GM12878 (cell line): ENCODE results near the gene MGAT3. TPM values are rescaled to one million over a fixed set of nuclear protein-coding genes. Genes with fewer than 3 reads are reported as not detected.

Source experiments
- ATAC-seq: fragments of 200-7000 bp; cut with Tn5 transposase; 3 replicates; pipeline ENCODE4 v1.9.1; 2020; ENCODE audit warnings: mild to moderate bottlenecking, moderate library complexity
- BruUV-seq: library from RNA; stranded (reverse); fragments of 400-500 nt; replicated peaks from 2 replicates; lab custom pipeline; 2021; lab: Mats Ljungman, UMichigan
- CTCF ChIA-PET: fragments of 300-600 bp; sonication (Branson Sonifier 250); formaldehyde crosslinking; extraction: SDS; loops from one replicate; lab custom pipeline; 2021; ENCODE audit warnings: inconsistent platforms; lab: Yijun Ruan, JAX
- POLR2A ChIA-PET: fragments of 350-600 bp; formaldehyde crosslinking; extraction: SDS; loops from one replicate; lab custom pipeline; 2021; ENCODE audit warnings: inconsistent platforms; lab: Charles Lee
- RAD21 ChIA-PET: fragments of 300-600 bp; sonication (Branson Sonifier 250); formaldehyde crosslinking; loops from one replicate; lab custom pipeline; 2023; ENCODE audit warnings: antibody characterized with exemption; ENCODE audit not compliant: unreplicated experiment; lab: Charles Lee
- SMC1A ChIA-PET: fragments of 300-600 bp; sonication (Branson Sonifier 250); formaldehyde crosslinking; loops from one replicate; lab custom pipeline; 2023; ENCODE audit not compliant: unreplicated experiment, uncharacterized antibody; lab: Charles Lee
- DNase-seq: peaks from one replicate; pipeline ENCODE4 v3.0.0-alpha.2; 2011; ENCODE audit warnings: low read depth, low spot score
- FAIRE-seq: peaks from 3 replicates; lab custom pipeline; 2011; peaks lifted over from hg19 to GRCh38; lab: Jason Lieb, UNC
- H2AFZ ChIP-seq: 2 replicates; pipeline ENCODE4 v1.6.0; 2011; ENCODE audit warnings: low read depth, low read length, control low read depth; ENCODE audit not compliant: control insufficient read depth
- H3K27ac ChIP-seq: 2 replicates; pipeline ENCODE4 v1.5.1; 2011; ENCODE audit warnings: control low read depth; ENCODE audit not compliant: control insufficient read depth, insufficient read depth
- H3K27me3 ChIP-seq, 2 experiments: replicated peaks in 1 of 2; 2 replicates each; pipeline versions ENCODE4 v1.6.0 to v1.6.1; 2011; ENCODE audit warnings: low read length in 1 of 2; ENCODE audit not compliant: control insufficient read depth in 2 of 2, insufficient read depth in 2 of 2
- H3K36me3 ChIP-seq, 2 experiments: 2 replicates each; pipeline ENCODE4 v1.5.1; 2011; ENCODE audit warnings: low read length in 1 of 2; ENCODE audit not compliant: control insufficient read depth in 2 of 2, insufficient read depth in 2 of 2
- H3K4me1 ChIP-seq: 2 replicates; pipeline ENCODE4 v1.6.1; 2011; ENCODE audit warnings: mild to moderate bottlenecking, low read length, moderate library complexity, mixed read lengths; ENCODE audit not compliant: control insufficient read depth, insufficient read depth
- H3K4me2 ChIP-seq: 2 replicates; pipeline ENCODE4 v1.6.0; 2011; ENCODE audit warnings: control low read depth; ENCODE audit not compliant: control insufficient read depth, insufficient read depth
- H3K4me3 ChIP-seq: fragments of 200-600 bp; sonication (generic); 2 replicates; pipeline ENCODE4 v1.5.1; 2016
- H3K79me2 ChIP-seq: 2 replicates; pipeline ENCODE4 v1.6.0; 2011; ENCODE audit warnings: low read length; ENCODE audit not compliant: control insufficient read depth, insufficient read depth
- H3K9ac ChIP-seq: 2 replicates; pipeline ENCODE4 v1.8.0; 2011; ENCODE audit warnings: low read length, control low read depth, mixed read lengths; ENCODE audit not compliant: control insufficient read depth, insufficient read depth
- H3K9me3 ChIP-seq: replicated peaks from 3 replicates; pipeline ENCODE4 v1.5.1; 2011; ENCODE audit warnings: mild to moderate bottlenecking, low read length; ENCODE audit not compliant: control insufficient read depth, insufficient read depth
- H4K20me1 ChIP-seq: 2 replicates; pipeline ENCODE4 v1.6.0; 2011; ENCODE audit not compliant: control insufficient read depth, insufficient read depth
- CBFB ChIP-seq: IDR thresholded peaks from 2 replicates; pipeline ENCODE4 v1.6.1; 2016; ENCODE audit warnings: antibody characterized with exemption, low read depth
- EZH2 ChIP-seq: IDR thresholded peaks from 2 replicates; pipeline ENCODE4 v1.6.1; 2012; ENCODE audit warnings: low read depth, mild to moderate bottlenecking, control low read depth, inconsistent platforms, low read length, borderline replicate concordance; ENCODE audit not compliant: control insufficient read depth
- FOXK2 ChIP-seq: fragments of 450-650 bp; IDR thresholded peaks from 2 replicates; pipeline ENCODE4 v1.6.1; 2017; ENCODE audit warnings: mild to moderate bottlenecking, moderate library complexity
- GATAD2B ChIP-seq: fragments of 450-650 bp; conservative IDR thresholded peaks from 2 replicates; pipeline ENCODE4 v1.6.1; 2017; ENCODE audit warnings: low read depth, mild to moderate bottlenecking, moderate library complexity
- HDGF ChIP-seq: fragments of 450-650 bp; IDR thresholded peaks from 2 replicates; pipeline ENCODE4 v1.6.1; 2016; ENCODE audit warnings: antibody characterized with exemption
- JUND ChIP-seq: IDR thresholded peaks from 2 replicates; pipeline ENCODE4 v1.6.1; 2012; ENCODE audit warnings: low read depth, mild to moderate bottlenecking, low read length, improper control_type of control experiment, moderate library complexity
- MEF2A ChIP-seq: IDR thresholded peaks from 2 replicates; pipeline ENCODE4 v1.6.1; 2011; ENCODE audit warnings: low read depth, mild to moderate bottlenecking, low read length, moderate library complexity; ENCODE audit not compliant: insufficient read depth
- MYC ChIP-seq: IDR thresholded peaks from 2 replicates; pipeline ENCODE4 v1.6.1; 2011; ENCODE audit warnings: mild to moderate bottlenecking, low read length, moderate library complexity, inconsistent platforms; ENCODE audit not compliant: insufficient read depth, insufficient replicate concordance, insufficient read length, severe bottlenecking
- NFXL1 ChIP-seq: fragments of 450-650 bp; IDR thresholded peaks from 2 replicates; pipeline ENCODE4 v1.6.1; 2017; ENCODE audit warnings: antibody characterized with exemption, mild to moderate bottlenecking, borderline replicate concordance
- NRF1 ChIP-seq: conservative IDR thresholded peaks from 2 replicates; pipeline ENCODE4 v1.6.1; 2011; ENCODE audit warnings: mild to moderate bottlenecking, low read depth, low read length, improper control_type of control experiment
- PAX5 ChIP-seq: IDR thresholded peaks from 2 replicates; pipeline ENCODE4 v1.6.1; 2011; ENCODE audit warnings: low read depth, low read length, borderline replicate concordance
- POLR2A ChIP-seq: IDR thresholded peaks from 2 replicates; pipeline ENCODE4 v1.6.1; 2011; ENCODE audit warnings: low read depth, mild to moderate bottlenecking, low read length
- POLR2AphosphoS2 ChIP-seq: IDR thresholded peaks from 2 replicates; pipeline ENCODE4 v1.6.1; 2011; ENCODE audit warnings: low read depth, mild to moderate bottlenecking, low read length, improper control_type of control experiment, moderate library complexity
- RAD51 ChIP-seq: fragments of 450-650 bp; IDR thresholded peaks from 2 replicates; pipeline ENCODE4 v1.6.1; 2016; ENCODE audit warnings: moderate library complexity, mild to moderate bottlenecking, inconsistent platforms
- SMARCA5 ChIP-seq: fragments of 450-650 bp; IDR thresholded peaks from 2 replicates; pipeline ENCODE4 v1.6.1; 2017; ENCODE audit warnings: mild to moderate bottlenecking
- SRF ChIP-seq, 2 experiments: IDR thresholded peaks; 2 replicates each; pipeline ENCODE4 v1.6.1; 2011; ENCODE audit warnings: low read depth in 2 of 2, low read length in 2 of 2, mild to moderate bottlenecking in 1 of 2, moderate library complexity in 1 of 2
- TBL1XR1 ChIP-seq: IDR thresholded peaks from 2 replicates; pipeline ENCODE4 v1.6.1; 2012; ENCODE audit warnings: low read depth, low read length, improper control_type of control experiment
- WRNIP1 ChIP-seq: IDR thresholded peaks from 2 replicates; pipeline ENCODE4 v1.6.1; 2011; ENCODE audit warnings: low read depth, low read length, improper control_type of control experiment, borderline replicate concordance
- ZNF207 ChIP-seq: fragments of 450-650 bp; IDR thresholded peaks from 2 replicates; pipeline ENCODE4 v1.6.1; 2014; ENCODE audit warnings: antibody characterized with exemption, mild to moderate bottlenecking, borderline replicate concordance
- ZNF274 ChIP-seq: IDR thresholded peaks from one replicate; pipeline ENCODE4 v1.8.0; 2011; ENCODE audit not compliant: insufficient read length, insufficient read depth
- WGBS: methylation state at CpG from one replicate; pipeline ENCODE4 v1.1.6; 2016; ENCODE audit warnings: low lambda C conversion rate; ENCODE audit not compliant: insufficient replicate concordance, insufficient coverage; ENCODE audit errors: missing lambda C conversion rate; 5-methylcytosine and 5-hydroxymethylcytosine counted together
- in situ Hi-C: fragments of 300-500 bp; cut with MboI; formaldehyde crosslinking; loops from 9 replicates; pipeline ENCODE4 v1.14.3; 2018; ENCODE audit warnings: mixed read lengths
- intact Hi-C: fragments of 100-400 bp; cut with micrococcal nuclease; formaldehyde crosslinking; loops from one replicate; pipeline ENCODE4 v1.14.2; 2022; ENCODE audit not compliant: unreplicated experiment
- polyA plus RNA-seq, 11 experiments: library from polyadenylated mRNA; depleted of rRNA in 4 of 11; unstranded in 6 of 11; stranded (reverse) in 5 of 11; fragments of >200 nt; fragmentation: Nextera tagmentation in 4 of 11; fragmentation: Illumina TruSeq in 1 of 11; extraction: Ambion mirVana in 4 of 11; extraction: Trizol in 1 of 11; gene quantifications; 1 replicate in 1 of 11; 2 replicates in 10 of 11; pipeline versions ENCODE4 v1.2.1 to v1.2.3, GENCODE V29; 2011 to 2016; ENCODE audit warnings: inconsistent platforms in 2 of 11, missing spikeins in 2 of 11, low read depth in 1 of 11
- total RNA-seq, 4 experiments: library from RNA; depleted of rRNA in 3 of 4; stranded (reverse); fragments of >200 nt in 3 of 4; fragmentation: Illumina TruSeq in 1 of 4; extraction: Trizol in 1 of 4; gene quantifications; 2 replicates each; pipeline versions ENCODE4 v1.2.1 to v1.2.3, GENCODE V29; 2013 to 2021
- TF ChIP-seq, protein P1 (sequence below): fragments of 150-350 bp; IDR thresholded peaks from 2 replicates; pipeline ENCODE4 v1.6.1; 2014; ENCODE audit warnings: mild to moderate bottlenecking, low read depth, low read length
- TF ChIP-seq, protein P2 (sequence below): fragments of 450-650 bp; conservative IDR thresholded peaks from 2 replicates; pipeline ENCODE4 v1.6.1; 2017; ENCODE audit warnings: mild to moderate bottlenecking, moderate library complexity

Gene MGAT3
- total and polyA plus RNA-seq, 10 of the 15 experiments (the other 5 are each of a cell fraction or from before 2014, with no cell fraction given) = 0.32 to 40.2 (median 11.9) TPM

DNA sequence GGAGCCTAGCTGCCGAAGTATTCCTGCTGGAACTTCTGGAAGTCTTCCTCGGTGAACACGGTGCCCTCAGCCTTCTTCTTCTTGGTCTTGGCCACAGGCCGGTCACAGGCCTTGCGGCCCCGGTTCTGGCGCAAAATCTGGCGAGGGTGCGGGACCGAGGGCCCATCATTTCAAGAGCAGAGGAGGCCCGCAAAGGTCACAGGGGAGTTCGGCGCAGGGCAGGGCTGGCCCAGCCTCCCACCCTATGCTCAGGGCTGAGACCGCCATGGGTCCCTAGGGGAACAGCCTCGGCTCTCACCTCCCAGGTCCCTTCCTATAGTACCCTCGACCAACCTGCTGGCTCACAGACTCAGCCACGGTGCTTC is 72.7 kb downstream of the MGAT3 start (continued):
- TF ChIP-seq, protein P1, sequence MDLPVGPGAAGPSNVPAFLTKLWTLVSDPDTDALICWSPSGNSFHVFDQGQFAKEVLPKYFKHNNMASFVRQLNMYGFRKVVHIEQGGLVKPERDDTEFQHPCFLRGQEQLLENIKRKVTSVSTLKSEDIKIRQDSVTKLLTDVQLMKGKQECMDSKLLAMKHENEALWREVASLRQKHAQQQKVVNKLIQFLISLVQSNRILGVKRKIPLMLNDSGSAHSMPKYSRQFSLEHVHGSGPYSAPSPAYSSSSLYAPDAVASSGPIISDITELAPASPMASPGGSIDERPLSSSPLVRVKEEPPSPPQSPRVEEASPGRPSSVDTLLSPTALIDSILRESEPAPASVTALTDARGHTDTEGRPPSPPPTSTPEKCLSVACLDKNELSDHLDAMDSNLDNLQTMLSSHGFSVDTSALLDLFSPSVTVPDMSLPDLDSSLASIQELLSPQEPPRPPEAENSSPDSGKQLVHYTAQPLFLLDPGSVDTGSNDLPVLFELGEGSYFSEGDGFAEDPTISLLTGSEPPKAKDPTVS = no peak
- no peak for TF ChIP-seq SRF (IDR thresholded peaks at IDR 0.05; ENCODE audit: low read depth in 2 of 2, low read length in 2 of 2)
- TF ChIP-seq EZH2 = no peak
- no peak for TF ChIP-seq JUND

DNA sequence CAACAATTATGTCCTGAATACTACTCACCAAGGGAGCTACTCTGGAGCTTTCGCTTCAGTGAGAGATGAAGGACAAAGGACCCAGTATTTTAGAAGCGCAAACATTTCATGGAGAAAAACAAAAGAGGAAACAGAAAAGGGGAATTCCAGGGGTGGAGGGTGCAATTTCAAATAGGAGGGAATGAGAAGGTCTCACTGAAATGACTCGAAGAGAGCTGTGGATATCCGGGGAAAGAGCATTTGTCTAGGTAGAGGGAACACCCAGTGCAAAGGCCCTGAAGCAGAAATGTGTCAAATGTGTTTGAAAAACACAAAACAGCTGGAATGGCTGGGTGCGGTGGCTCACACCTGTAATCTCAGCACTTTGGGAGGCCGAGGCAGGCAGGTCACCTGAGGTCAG is 73.3 kb downstream of the MGAT3 start:
- Histone ChIP-seq H3K4me1 (peaks cover 48% of the 10 kb centered on the region), H3K4me2 (peak overlapping the region; percentile 100), H3K9ac (peak overlapping the region; percentile 67), H3K36me3 (peaks cover 0 to 5% of the 10 kb centered on the region in 2 experiments; a peak in 2 of 4 replicates), H3K27me3 (no peaks in the 10 kb centered on the region), H2AFZ (no peak overlapping the region), H3K4me3 (peak overlapping the region; percentile 99; the same call in 1 of the 2 replicates), H4K20me1 (peaks cover 3% of the 10 kb centered on the region), H3K9me3 (no peaks in the 10 kb centered on the region), H3K79me2 (peaks cover 49% of the 10 kb centered on the region)
- FAIRE-seq (no peak), ATAC-seq (no peak)
- POLR2A ChIA-PET = interaction anchor here (0.7 to 2.6 kb wide), 9 partner anchors 7 to 514 kb away, joined by 3 to 10 read pairs (median 5); partner anchors contain the start of genes ATF4, MIEF1, RPL3 and TAB1
- RAD21 ChIA-PET = interaction anchor here (0.9 to 4.7 kb wide), 15 partner anchors 10 to 514 kb away, joined by 3 to 44 read pairs (median 10); partner anchors contain the start of genes ATF4, MIEF1, RPL3 and TAB1
- intact Hi-C loops = loop anchor here (5.0 kb wide), 1 partner anchor 817 kb away; the partner anchor contains the start of gene ADSL
- no TSS peak for BruUV-seq
- in situ Hi-C loops = no loop called here
- WGBS = 39% methylated on average over 6 of the region's 6 CpGs
- CTCF ChIA-PET = interaction anchor here (0.8 to 17.8 kb wide), 20 partner anchors 10 to 691 kb away, joined by 3 to 372 read pairs (median 7); partner anchors contain the start of genes ATF4, MIEF1, RPL3 and SYNGR1
- TF ChIP-seq MYC (no peak), CBFB (no peak), MEF2A (no peak), GATAD2B (no peak), POLR2A (no peak), WRNIP1 (no peak), TBL1XR1 (no peak), SMARCA5 (no peak), ZNF207 (no peak), RAD51 (no peak), PAX5 (no peak), NRF1 (no peak), HDGF (no peak), ZNF274 (no peak), FOXK2 (no peak), NFXL1 (no peak), POLR2AphosphoS2 (no peak)
- TF ChIP-seq, protein P2, sequence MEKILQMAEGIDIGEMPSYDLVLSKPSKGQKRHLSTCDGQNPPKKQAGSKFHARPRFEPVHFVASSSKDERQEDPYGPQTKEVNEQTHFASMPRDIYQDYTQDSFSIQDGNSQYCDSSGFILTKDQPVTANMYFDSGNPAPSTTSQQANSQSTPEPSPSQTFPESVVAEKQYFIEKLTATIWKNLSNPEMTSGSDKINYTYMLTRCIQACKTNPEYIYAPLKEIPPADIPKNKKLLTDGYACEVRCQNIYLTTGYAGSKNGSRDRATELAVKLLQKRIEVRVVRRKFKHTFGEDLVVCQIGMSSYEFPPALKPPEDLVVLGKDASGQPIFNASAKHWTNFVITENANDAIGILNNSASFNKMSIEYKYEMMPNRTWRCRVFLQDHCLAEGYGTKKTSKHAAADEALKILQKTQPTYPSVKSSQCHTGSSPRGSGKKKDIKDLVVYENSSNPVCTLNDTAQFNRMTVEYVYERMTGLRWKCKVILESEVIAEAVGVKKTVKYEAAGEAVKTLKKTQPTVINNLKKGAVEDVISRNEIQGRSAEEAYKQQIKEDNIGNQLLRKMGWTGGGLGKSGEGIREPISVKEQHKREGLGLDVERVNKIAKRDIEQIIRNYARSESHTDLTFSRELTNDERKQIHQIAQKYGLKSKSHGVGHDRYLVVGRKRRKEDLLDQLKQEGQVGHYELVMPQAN = no peak
- TF ChIP-seq, all 136 proteins: peak for 0
- SMC1A ChIA-PET = interaction anchor here (0.7 to 2.9 kb wide), 14 partner anchors 10 to 359 kb away, joined by 3 to 30 read pairs (median 9); partner anchors contain the start of genes ATF4, MIEF1 and TAB1
- no peak for DNase-seq
- peak overlapping the region; percentile 96 for H3K27ac ChIP-seq
